Bronchial epithelial cell (primary cell): ENCODE measurements around the gene IRF5. TPM values are rescaled to one million over a fixed set of nuclear protein-coding genes. Genes with fewer than 3 reads are reported as not detected.

Experiments
- DNase-seq: peaks from one replicate; pipeline ENCODE4 v3.0.0-alpha.2; 2010; ENCODE audit warnings: low read depth
- FAIRE-seq: peaks from 2 replicates; lab custom pipeline; 2011; peaks lifted over from hg19 to GRCh38; lab: Jason Lieb, UNC
- H3K27me3 ChIP-seq: 2 replicates; pipeline ENCODE4 v1.5.1; 2011; ENCODE audit warnings: low read length; ENCODE audit not compliant: control insufficient read depth, insufficient read depth
- H3K36me3 ChIP-seq: 2 replicates; pipeline ENCODE4 v1.5.1; 2011; ENCODE audit warnings: low read length; ENCODE audit not compliant: control insufficient read depth, insufficient read depth
- H3K4me3 ChIP-seq: 2 replicates; pipeline ENCODE4 v1.5.1; 2011; ENCODE audit warnings: mild to moderate bottlenecking, low read depth, low read length, control low read depth
- total RNA-seq: library from RNA; depleted of rRNA; stranded (reverse); fragments of >200 nt; gene quantifications from 2 replicates; pipeline ENCODE4 v1.2.1, GENCODE V29; 2014
- TF ChIP-seq, protein P1 (sequence below): IDR thresholded peaks from 2 replicates; pipeline ENCODE4 v1.5.1; 2011; ENCODE audit warnings: mild to moderate bottlenecking, moderate library complexity, low read length, control low read depth, inconsistent platforms; ENCODE audit not compliant: insufficient read depth, severe bottlenecking

IRF5 gene
- total RNA-seq, 1 donor from 2014 or later, result 6.8 TPM

DNA sequence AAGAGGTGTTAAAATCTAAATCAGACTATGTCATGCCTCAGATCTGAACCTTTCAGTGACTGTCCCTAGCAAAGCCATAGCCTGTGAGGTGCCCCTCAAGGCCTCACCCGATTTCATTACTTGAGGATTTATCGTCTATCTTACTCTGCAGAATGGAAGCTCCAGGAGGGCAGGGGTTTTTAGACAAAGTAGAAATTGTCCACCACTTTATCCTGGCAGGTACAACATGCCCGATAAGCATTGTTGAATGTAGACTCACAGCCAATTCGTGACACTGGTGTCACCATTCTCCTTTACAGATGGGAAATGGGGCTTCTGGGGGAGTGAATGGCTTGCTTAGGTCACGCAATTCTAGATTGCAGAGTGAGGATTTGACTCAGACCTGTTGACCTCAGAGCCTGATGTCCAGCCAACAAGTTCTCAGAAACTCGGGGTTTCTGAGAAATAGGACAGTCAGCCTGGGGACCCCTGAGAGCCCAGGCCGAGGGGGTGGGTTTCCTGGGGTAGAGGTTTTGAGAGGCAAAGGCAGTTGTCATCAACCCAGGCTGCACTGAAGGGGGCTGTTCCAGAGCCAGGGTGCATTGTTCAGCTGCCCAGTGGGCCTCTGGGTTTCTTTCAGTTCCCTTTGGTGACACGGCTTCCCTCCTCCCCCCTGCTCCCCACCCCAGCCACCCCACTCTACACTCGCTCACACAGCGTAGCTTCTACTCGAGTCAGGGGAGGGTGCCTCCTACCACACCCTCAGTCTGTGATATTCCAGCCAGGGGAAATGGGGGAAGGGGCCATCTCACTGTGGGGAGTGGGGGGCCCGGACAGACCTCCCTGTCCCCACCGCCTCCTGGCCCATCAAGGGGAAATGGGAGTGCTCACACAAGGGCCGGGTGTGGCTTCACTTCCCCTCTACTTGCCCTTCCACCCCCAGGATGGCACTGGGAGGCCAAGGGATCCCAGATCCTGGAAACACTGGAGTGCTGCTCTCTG lies 3.1 kb upstream of the IRF5 start:
- TF ChIP-seq, protein P1, sequence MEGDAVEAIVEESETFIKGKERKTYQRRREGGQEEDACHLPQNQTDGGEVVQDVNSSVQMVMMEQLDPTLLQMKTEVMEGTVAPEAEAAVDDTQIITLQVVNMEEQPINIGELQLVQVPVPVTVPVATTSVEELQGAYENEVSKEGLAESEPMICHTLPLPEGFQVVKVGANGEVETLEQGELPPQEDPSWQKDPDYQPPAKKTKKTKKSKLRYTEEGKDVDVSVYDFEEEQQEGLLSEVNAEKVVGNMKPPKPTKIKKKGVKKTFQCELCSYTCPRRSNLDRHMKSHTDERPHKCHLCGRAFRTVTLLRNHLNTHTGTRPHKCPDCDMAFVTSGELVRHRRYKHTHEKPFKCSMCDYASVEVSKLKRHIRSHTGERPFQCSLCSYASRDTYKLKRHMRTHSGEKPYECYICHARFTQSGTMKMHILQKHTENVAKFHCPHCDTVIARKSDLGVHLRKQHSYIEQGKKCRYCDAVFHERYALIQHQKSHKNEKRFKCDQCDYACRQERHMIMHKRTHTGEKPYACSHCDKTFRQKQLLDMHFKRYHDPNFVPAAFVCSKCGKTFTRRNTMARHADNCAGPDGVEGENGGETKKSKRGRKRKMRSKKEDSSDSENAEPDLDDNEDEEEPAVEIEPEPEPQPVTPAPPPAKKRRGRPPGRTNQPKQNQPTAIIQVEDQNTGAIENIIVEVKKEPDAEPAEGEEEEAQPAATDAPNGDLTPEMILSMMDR, result no peak
- DNase-seq, result no peak
- FAIRE-seq, result no peak
- Histone ChIP-seq H3K4me3 (no peak overlapping the region), H3K27me3 (no peaks in the 10 kb centered on the region), H3K36me3 (no peaks in the 10 kb centered on the region)

DNA sequence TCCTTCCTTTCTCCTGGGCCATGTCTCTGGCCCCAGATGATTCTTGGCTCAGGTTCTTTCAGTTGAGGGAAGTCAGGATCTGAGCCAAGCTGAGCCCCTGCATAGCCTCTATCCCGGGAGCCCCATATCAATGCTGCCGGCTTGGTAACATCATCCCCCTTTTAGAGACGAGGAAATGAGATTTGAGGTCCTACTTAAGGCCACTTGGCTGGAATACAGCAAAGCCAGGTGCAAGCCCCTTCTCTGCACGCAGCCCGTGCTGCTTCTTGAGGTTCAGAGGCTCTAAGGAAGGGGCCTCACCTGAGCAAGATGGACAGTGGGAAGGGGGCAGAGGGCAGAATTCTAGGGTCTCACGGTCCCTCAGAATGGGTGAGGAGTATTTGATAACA lies 2.4 kb upstream of the IRF5 start:
- H3K27me3 ChIP-seq, result no peaks in the 10 kb centered on the region
- FAIRE-seq (no peak), DNase-seq (no peak)
- H3K36me3 ChIP-seq, result no peaks in the 10 kb centered on the region
- TF ChIP-seq, protein P1, result no peak
- no peak overlapping the region for H3K4me3 ChIP-seq

DNA sequence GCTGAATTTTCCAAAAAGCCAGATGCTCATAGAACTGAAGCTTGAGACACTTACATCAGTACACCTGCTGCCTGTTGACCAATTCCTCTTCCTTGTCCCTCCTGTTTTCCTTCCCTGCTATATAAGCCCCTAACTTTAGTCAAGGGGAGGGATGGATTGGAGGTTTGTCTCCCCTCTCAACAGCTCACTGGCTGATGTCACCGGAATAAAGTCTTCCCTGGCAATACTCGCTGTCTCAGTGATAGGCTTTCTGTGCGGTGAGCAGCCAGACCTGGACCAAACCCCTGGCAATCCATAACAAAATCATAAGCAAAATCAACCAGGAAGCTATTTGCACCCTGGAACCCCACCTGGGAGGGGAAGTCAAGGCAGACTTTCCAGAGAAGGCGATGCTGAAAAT lies 929 bp upstream of the IRF5 start:
- Histone ChIP-seq H3K4me3 (no peak overlapping the region), H3K27me3 (no peaks in the 10 kb centered on the region), H3K36me3 (no peaks in the 10 kb centered on the region)
- FAIRE-seq (no peak), DNase-seq (no peak)
- TF ChIP-seq, protein P1, result no peak

DNA sequence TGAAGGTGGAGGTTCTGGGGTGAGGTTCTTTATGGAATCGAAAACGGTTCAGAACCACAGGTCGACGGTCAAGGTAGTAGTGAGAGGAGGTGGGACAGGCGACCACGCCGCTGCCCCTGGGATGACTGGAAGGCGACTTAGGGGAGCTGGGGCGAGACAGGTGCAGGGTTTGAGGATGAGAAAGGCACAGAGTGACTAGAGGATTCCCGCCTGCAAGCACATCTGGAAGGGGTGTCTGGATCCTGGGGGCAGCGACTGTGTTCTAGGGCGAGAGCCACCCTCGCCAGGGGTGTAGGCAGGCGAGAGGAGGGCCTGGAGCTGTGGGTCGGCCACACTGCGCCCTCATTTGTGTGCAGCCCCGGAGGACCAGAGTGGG lies 468 bp upstream of the IRF5 start:
- Histone ChIP-seq H3K4me3 (peak overlapping the region; percentile 64), H3K36me3 (no peaks in the 10 kb centered on the region), H3K27me3 (no peaks in the 10 kb centered on the region)
- FAIRE-seq, result no peak
- no peak for DNase-seq
- TF ChIP-seq, protein P1, result no peak

DNA sequence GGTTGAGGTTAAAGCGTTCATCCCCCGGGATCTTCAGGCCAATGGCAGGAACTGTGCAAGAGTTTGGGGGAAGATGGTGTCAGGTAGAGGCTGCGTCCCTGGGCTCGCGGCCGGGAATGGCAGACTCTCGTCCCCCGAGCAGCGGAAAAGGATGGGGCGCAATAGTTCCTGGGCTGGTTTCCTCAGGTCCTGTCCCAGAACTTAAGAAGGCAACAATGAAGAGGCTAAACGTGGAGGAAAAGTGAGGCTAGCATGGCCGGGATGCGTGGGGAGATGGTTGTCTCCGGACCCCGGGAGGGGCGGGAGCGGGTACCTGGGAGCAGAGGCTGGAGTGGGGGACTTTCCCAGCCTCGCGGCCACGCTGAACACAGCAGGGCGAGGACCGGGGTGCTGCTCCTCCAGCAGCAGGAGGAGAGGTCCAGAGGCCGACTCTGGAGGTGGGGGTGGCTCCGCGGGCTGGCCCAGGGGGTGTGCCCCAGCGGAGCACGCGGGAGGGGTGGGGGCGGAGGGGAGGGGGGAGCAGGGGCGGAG lies 882 bp downstream of the IRF5 start:
- no peaks in the 10 kb centered on the region for H3K27me3 ChIP-seq
- TF ChIP-seq, protein P1, result no peak
- no peaks in the 10 kb centered on the region for H3K36me3 ChIP-seq
- no peak for FAIRE-seq
- H3K4me3 ChIP-seq, result peak overlapping the region; percentile 64
- DNase-seq, result no peak
